Smooth muscle cell (in vitro differentiated cells): ENCODE data around the gene COL23A1. TPM values are rescaled to one million over a fixed set of nuclear protein-coding genes. Genes with fewer than 3 reads are reported as not detected.

Experiments
- DNase-seq: peaks from one replicate; lab custom pipeline; 2025; ENCODE audit not compliant: unreplicated experiment; lab: John Stamatoyannopoulos, UW
- H2AFZ ChIP-seq: fragments of 200-600 bp; sonication (generic); 2 replicates; pipeline ENCODE4 v1.6.0; 2016; ENCODE audit warnings: antibody characterized with exemption, low read depth, mild to moderate bottlenecking
- H3F3A ChIP-seq: fragments of 200-600 bp; sonication (generic); 2 replicates; pipeline ENCODE4 v1.6.0; 2017; ENCODE audit warnings: antibody characterized with exemption, low read depth
- H3K27ac ChIP-seq: fragments of 200-600 bp; sonication (generic); 2 replicates; pipeline ENCODE4 v1.5.1; 2016; ENCODE audit warnings: low read depth, mild to moderate bottlenecking
- H3K27me3 ChIP-seq: fragments of 200-600 bp; sonication (generic); 2 replicates; pipeline ENCODE4 v1.6.1; 2016; ENCODE audit warnings: low read depth, mild to moderate bottlenecking
- H3K36me3 ChIP-seq: fragments of 200-600 bp; sonication (generic); 2 replicates; pipeline ENCODE4 v1.5.1; 2016; ENCODE audit warnings: low read depth
- H3K4me1 ChIP-seq: fragments of 200-600 bp; sonication (generic); 2 replicates; pipeline ENCODE4 v1.5.1; 2016; ENCODE audit warnings: low read depth
- H3K4me2 ChIP-seq: fragments of 200-600 bp; sonication (generic); 2 replicates; pipeline ENCODE4 v1.6.0; 2016; ENCODE audit warnings: mild to moderate bottlenecking
- H3K4me3 ChIP-seq: fragments of 200-600 bp; sonication (generic); 2 replicates; pipeline ENCODE4 v1.5.1; 2016; ENCODE audit warnings: mild to moderate bottlenecking
- H3K79me2 ChIP-seq: fragments of 200-600 bp; sonication (generic); 2 replicates; pipeline ENCODE4 v1.6.0; 2016; ENCODE audit warnings: low read depth, mild to moderate bottlenecking
- H3K9ac ChIP-seq: fragments of 200-600 bp; sonication (generic); 2 replicates; pipeline ENCODE4 v1.6.0; 2016; ENCODE audit warnings: low read depth
- H3K9me3 ChIP-seq: fragments of 200-600 bp; sonication (generic); replicated peaks from 2 replicates; pipeline ENCODE4 v1.5.1; 2016; ENCODE audit warnings: low read depth
- H4K20me1 ChIP-seq: fragments of 200-600 bp; sonication (generic); 2 replicates; pipeline ENCODE4 v1.6.0; 2016; ENCODE audit warnings: low read depth
- CTCF ChIP-seq: fragments of 200-600 bp; sonication (generic); IDR thresholded peaks from 2 replicates; pipeline ENCODE4 v1.5.1; 2017; ENCODE audit warnings: borderline replicate concordance, mild to moderate bottlenecking, antibody characterized with exemption; ENCODE audit not compliant: insufficient read depth, poor library complexity, severe bottlenecking
- WGBS: methylation state at CpG from one replicate; pipeline ENCODE4 v1.1.7; 2016; ENCODE audit warnings: low lambda C conversion rate; 5-methylcytosine and 5-hydroxymethylcytosine counted together
- polyA plus RNA-seq: library from polyadenylated mRNA; unstranded; fragments of >200 nt; fragmentation: Nextera tagmentation; extraction: Ambion mirVana; gene quantifications from 2 replicates; pipeline ENCODE4 v1.2.1, GENCODE V29; 2016
- total RNA-seq: library from RNA; depleted of rRNA; stranded (reverse); fragments of >200 nt; gene quantifications from 2 replicates; pipeline ENCODE4 v1.2.3, GENCODE V29; 2014

COL23A1 gene
- total and polyA plus RNA-seq, 2 experiments from 2014 or later = 5.3 to 27.4 TPM

DNA sequence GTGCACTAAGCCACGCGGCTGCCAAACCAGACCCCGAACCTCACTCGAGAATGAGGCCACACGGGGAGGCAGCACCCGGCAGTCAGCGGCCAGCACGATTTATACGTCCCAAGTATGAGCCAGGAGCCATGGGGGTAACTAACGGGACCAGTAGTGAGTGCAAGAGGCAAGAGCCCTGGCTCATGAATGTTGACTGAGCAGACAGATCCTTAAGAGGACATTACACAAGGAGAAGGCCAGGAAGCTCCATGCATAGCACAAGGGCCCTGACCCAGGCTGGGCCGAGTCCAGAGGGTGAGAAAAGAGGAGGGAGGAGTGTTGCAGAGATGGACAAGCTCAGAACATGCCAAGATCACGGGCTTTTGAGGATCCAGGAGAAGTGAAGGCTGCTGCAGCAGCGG is 299.0 kb downstream of the COL23A1 start:
- H3K4me1 ChIP-seq = peaks cover 7% of the 10 kb centered on the region
- no peaks in the 10 kb centered on the region for H3K36me3 ChIP-seq
- no peak for DNase-seq
- H3F3A ChIP-seq = no peaks in the 10 kb centered on the region
- WGBS = 83% methylated on average over 13 of the region's 13 CpGs
- no peak overlapping the region for H3K4me2 ChIP-seq
- H3K79me2 ChIP-seq = no peaks in the 10 kb centered on the region
- H3K27ac ChIP-seq = no peak overlapping the region
- no peak for TF ChIP-seq CTCF
- no peak overlapping the region for H3K9ac ChIP-seq
- no peaks in the 10 kb centered on the region for H4K20me1 ChIP-seq
- no peaks in the 10 kb centered on the region for H3K27me3 ChIP-seq
- H2AFZ ChIP-seq = no peak overlapping the region
- H3K9me3 ChIP-seq = no peaks in the 10 kb centered on the region
- no peak overlapping the region for H3K4me3 ChIP-seq

DNA sequence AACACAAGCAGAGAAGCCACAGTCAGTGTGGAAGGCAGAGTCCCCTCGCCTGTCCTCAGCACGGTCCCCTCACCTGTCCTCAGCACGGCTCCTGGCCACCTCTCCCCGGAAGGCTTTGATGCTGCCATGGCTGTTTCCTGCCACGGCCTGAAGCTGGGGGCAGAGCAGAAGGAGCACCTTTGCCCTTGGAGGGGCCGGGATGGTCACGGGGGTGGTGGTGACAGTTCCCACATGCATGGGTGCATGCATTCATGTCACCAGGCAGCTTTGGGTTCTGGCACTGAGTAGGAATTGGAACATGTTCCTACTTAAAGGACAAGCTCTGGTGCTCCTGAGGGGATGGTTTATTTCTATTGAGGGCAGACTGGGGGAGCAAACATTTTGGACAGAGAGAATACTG is 299.8 kb downstream of the COL23A1 start:
- Histone ChIP-seq H3K4me2 (no peak overlapping the region), H3K27me3 (no peaks in the 10 kb centered on the region), H3K9me3 (no peaks in the 10 kb centered on the region), H3K4me1 (peaks cover 7% of the 10 kb centered on the region), H3K4me3 (no peak overlapping the region), H3K9ac (no peak overlapping the region), H3K27ac (no peak overlapping the region), H3K36me3 (no peaks in the 10 kb centered on the region), H4K20me1 (no peaks in the 10 kb centered on the region), H2AFZ (no peak overlapping the region), H3K79me2 (no peaks in the 10 kb centered on the region), H3F3A (no peaks in the 10 kb centered on the region)
- TF ChIP-seq CTCF = no peak
- DNase-seq = no peak
- 98% methylated on average over 7 of the region's 7 CpGs for WGBS

GRCh38 chr5:178289438-178289837 is 300.8 kb downstream of the COL23A1 start:
- no peak for TF ChIP-seq CTCF
- H2AFZ ChIP-seq = no peak overlapping the region
- 82% methylated on average over 11 of the region's 11 CpGs for WGBS
- H3K4me2 ChIP-seq = peak overlapping the region; percentile 66
- H3K36me3 ChIP-seq = no peaks in the 10 kb centered on the region
- no peaks in the 10 kb centered on the region for H3K79me2 ChIP-seq
- peaks cover 5% of the 10 kb centered on the region for H3F3A ChIP-seq
- no peak overlapping the region for H3K4me3 ChIP-seq
- H3K9me3 ChIP-seq = no peaks in the 10 kb centered on the region
- H3K27me3 ChIP-seq = no peaks in the 10 kb centered on the region
- H3K9ac ChIP-seq = no peak overlapping the region
- H4K20me1 ChIP-seq = no peaks in the 10 kb centered on the region
- H3K27ac ChIP-seq = no peak overlapping the region
- H3K4me1 ChIP-seq = peaks cover 7% of the 10 kb centered on the region
- no peak for DNase-seq
